Lung (tissue), 12 donors: Measurements from ENCODE around the gene TAOK1. TPM values are rescaled to one million over a fixed set of nuclear protein-coding genes. Genes with fewer than 3 reads are reported as not detected.

Experiments
- ATAC-seq: fragments of 200-7000 bp; cut with Tn5 transposase; one replicate; pipeline ENCODE4 v1.9.1; 2020; ENCODE audit warnings: moderate number of reproducible peaks; ENCODE audit not compliant: insufficient read depth, low FRiP score
- DNase-seq, 3 donors: peaks; one replicate each; pipeline ENCODE4 v3.0.0-alpha.2; 2013 to 2017
- H3K27ac ChIP-seq, 2 donors: one replicate each; pipeline ENCODE4 v1.5.1; 2013; ENCODE audit warnings: mild to moderate bottlenecking in 2 of 2, moderate library complexity in 2 of 2, control low read depth in 1 of 2, inconsistent platforms in 1 of 2, low read depth in 1 of 2, low read length in 1 of 2
- H3K27me3 ChIP-seq, 3 donors: one replicate each; pipeline ENCODE4 v1.5.1; 2013; ENCODE audit warnings: low read length in 2 of 3; ENCODE audit not compliant: control insufficient read depth in 3 of 3, insufficient read depth in 3 of 3
- H3K36me3 ChIP-seq, 4 donors: one replicate each; pipeline ENCODE4 v1.5.1; 2013; ENCODE audit warnings: low read length in 4 of 4, mild to moderate bottlenecking in 1 of 4, moderate library complexity in 1 of 4; ENCODE audit not compliant: control insufficient read depth in 4 of 4, insufficient read depth in 4 of 4
- H3K4me1 ChIP-seq, 5 donors: one replicate each; pipeline ENCODE4 v1.5.1; 2013; ENCODE audit warnings: low read length in 5 of 5, mild to moderate bottlenecking in 2 of 5, moderate library complexity in 1 of 5; ENCODE audit not compliant: control insufficient read depth in 5 of 5, insufficient read depth in 5 of 5
- H3K4me3 ChIP-seq: one replicate; pipeline ENCODE4 v1.5.1; 2013; ENCODE audit warnings: mild to moderate bottlenecking, control low read depth, moderate library complexity
- H3K9ac ChIP-seq, 2 donors: one replicate each; pipeline ENCODE4 v1.5.1; 2013; ENCODE audit warnings: low read length in 2 of 2, control low read depth in 1 of 2; ENCODE audit not compliant: insufficient read depth in 1 of 2
- H3K9me3 ChIP-seq, 4 donors: one replicate each; pipeline ENCODE4 v1.5.1; 2013; ENCODE audit warnings: low read length in 3 of 4, mild to moderate bottlenecking in 1 of 4, moderate library complexity in 1 of 4; ENCODE audit not compliant: control insufficient read depth in 4 of 4, insufficient read depth in 3 of 4
- WGBS, 2 donors: extraction: QIAGEN DNeasy Blood & Tissue Kit; methylation state at CpG; one replicate each; pipeline ENCODE4 v1.1.7; 2013; 5-methylcytosine and 5-hydroxymethylcytosine counted together
- polyA plus RNA-seq, 2 donors: library from polyadenylated mRNA; stranded (reverse); fragments of 200-250 nt; gene quantifications; one replicate each; pipeline ENCODE4 v1.2.1, GENCODE V29; 2013
- total RNA-seq, 2 donors: library from RNA; depleted of rRNA in 1 of 2; stranded (reverse); fragments of >200 nt in 1 of 2; gene quantifications; one replicate each; pipeline ENCODE4 v1.2.1, GENCODE V29; 2014 to 2021
- TF ChIP-seq, protein P1 (sequence below): IDR thresholded peaks from 2 replicates; pipeline ENCODE4 v1.5.1; 2012; ENCODE audit warnings: mild to moderate bottlenecking; ENCODE audit errors: control extremely low read depth, extremely low read depth
- donor health status: control.
- donor health status: control.
- donor health status: Bipolar disorder and iron deficiency.
- donor health status: healthy.
- donor health status: DM: yes; HTN: yes; CAD: no.

Gene TAOK1
- total and polyA plus RNA-seq, 4 donors, result 8.8 to 81.0 (median 37.3) TPM

DNA sequence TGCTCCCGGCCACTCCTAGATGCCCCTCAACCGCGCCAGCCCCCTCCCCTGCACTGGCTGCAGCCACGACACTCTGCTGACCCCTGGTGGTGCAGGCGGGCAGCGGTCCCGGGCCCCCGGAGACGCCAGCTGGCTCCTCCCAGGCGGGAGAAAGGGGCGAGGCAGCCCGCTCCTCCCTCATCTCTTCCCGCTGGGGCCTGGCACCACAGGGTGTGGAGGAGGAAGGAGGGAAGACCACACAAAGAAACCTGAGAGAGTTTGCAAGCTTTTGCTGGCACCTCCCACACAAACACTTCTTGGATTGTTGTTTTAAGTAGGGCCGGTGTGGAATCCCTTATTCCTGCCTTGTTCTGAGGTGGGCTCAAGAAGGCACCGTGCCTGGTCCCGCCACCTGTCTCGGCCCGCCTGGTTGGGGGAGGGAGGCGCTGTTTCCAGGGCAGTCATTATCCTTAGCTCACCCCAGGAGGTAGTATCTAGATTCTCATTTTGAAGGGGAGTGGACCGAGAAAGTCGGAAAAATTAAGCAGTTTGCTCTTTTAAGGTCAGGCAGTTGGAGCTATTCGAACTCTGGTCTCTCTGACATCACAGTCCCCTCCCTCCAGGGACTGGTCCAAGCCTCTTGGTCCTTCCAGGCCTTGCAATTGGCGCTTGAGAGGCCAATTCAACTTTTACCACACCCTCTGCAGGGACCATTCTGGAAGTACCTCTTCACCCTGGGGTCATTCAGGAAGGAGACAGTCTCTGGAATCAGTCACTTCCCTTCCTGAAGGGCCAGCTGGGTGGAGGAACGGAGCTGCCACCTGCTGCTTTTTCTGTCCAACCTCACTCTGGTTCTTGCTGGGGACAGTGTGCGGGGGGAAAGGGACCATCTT lies 201.8 kb downstream of the TAOK1 start:
- Histone ChIP-seq H3K27ac (peak overlapping the region in 1 of 2 donors; percentile 4), H3K36me3 (no peaks in the 10 kb centered on the region), H3K4me1 (peaks cover 10 to 68% (median 31%) of the 10 kb centered on the region in 5 donors), H3K27me3 (no peaks in the 10 kb centered on the region), H3K4me3 (no peak overlapping the region), H3K9ac (no peak overlapping the region), H3K9me3 (no peaks in the 10 kb centered on the region)
- WGBS, 2 donors, result 10 to 12% methylated on average over 25 of the region's 25 CpGs
- DNase-seq (peak; percentile 93 to 95 (median 95)), ATAC-seq (peak; percentile 70)
- TF ChIP-seq, protein P1, sequence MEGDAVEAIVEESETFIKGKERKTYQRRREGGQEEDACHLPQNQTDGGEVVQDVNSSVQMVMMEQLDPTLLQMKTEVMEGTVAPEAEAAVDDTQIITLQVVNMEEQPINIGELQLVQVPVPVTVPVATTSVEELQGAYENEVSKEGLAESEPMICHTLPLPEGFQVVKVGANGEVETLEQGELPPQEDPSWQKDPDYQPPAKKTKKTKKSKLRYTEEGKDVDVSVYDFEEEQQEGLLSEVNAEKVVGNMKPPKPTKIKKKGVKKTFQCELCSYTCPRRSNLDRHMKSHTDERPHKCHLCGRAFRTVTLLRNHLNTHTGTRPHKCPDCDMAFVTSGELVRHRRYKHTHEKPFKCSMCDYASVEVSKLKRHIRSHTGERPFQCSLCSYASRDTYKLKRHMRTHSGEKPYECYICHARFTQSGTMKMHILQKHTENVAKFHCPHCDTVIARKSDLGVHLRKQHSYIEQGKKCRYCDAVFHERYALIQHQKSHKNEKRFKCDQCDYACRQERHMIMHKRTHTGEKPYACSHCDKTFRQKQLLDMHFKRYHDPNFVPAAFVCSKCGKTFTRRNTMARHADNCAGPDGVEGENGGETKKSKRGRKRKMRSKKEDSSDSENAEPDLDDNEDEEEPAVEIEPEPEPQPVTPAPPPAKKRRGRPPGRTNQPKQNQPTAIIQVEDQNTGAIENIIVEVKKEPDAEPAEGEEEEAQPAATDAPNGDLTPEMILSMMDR, result peak; percentile 92

DNA sequence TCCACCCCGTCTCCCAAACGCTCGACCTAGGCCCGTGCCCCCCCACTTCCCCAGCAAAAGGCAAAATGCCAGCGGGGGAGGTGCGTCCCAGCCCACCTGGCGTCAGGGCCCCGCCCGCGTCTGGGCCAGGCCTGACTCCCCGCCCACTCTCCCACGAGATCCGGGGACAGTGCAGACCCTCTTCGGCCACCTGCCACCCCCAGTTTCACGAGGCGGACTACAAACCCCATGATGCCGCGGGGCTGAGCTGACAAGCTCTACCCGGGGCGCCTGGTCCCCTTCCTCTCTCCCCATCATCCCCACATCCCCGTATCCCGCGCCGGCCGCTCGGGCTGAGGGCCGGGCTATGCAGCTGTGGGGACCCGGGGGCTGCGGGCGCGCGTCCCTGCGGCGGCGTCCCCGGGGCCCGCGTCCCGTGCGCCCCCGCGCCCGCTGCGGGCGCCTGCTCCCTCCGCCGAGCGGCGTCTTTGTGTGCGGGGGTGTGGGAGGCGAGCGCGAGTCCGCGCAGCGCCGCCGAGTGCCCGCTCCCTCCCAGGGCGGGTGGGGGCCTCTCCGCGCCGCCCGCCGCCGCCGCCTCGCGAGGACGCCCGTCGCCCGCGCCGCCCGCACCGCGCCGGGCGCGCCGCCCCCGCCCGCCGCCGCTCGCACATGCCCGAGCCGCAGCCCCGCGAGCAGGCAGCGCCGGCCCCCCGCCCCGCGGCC lies 202.8 kb downstream of the TAOK1 start, which contains the start of gene ANKRD13B:
Gene ANKRD13B (plus strand): TSS at position 283 of the 702 bp plus-strand sequence. CDS start 490 bp downstream, outside the sequence.
- peak within 1 kb of the TSS in 1 of 2 donors; percentile 4 for H3K27ac ChIP-seq
- H3K27me3 ChIP-seq, result no peaks in the 10 kb centered on the region
- H3K9ac ChIP-seq, result no peak within 1 kb of the TSS
- H3K4me3 ChIP-seq, result peak within 1 kb of the TSS; percentile 77
- 0 to 1% methylated on average over 41 to 96 of the region's 96 CpGs for WGBS, 2 donors
- H3K9me3 ChIP-seq, result no peaks in the 10 kb centered on the region
- peaks cover 10 to 67% (median 25%) of the 10 kb centered on the region in 5 donors for H3K4me1 ChIP-seq
- no peak for ATAC-seq
- peak in 2 of 3 donors; percentile 45 to 61 for DNase-seq
- TF ChIP-seq, protein P1, result no peak
- no peaks in the 10 kb centered on the region for H3K36me3 ChIP-seq

DNA sequence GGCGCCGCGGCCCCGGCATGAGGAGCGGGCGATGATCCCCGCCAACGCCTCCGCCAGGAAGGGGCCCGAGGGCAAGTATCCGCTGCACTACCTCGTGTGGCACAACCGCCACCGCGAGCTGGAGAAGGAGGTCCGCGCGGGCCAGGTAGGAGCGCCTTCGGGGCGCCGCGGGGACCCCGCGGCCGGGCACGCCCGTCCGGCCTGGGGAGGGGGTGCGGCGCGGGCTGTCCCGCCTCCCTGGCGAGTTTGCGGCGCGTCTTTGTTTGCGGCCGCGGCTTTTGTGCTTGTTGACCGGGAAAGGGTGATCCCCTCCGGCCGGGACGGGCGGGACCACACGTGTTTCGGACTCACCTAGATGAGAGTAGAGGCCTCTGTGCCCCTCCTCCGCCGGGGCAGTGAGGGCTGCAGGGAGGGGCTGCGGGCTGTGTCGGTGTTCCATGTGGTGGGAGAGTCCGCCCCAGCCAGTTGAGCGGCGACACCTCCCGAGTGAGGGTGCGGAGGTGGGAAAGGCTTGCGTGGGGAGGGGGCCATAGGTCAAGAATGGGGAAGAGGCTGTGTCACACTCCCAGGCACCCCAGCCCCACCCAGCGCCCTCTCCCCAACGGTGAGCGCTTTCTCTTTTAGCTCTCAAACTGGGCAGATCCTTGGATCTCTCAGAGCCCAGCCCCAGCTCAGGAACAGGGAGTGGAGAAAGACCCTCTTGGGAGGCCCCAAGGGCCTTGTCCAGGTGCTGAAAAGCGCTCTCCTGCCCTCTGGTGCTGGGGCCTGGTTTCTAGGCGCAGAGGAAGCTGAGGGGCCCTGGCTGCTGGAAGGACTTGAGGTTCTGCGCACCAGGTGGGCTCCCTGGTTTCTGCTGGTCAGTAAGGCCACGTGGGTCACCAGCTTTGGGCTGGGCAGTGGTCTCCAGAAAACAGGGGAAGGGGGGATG lies 203.7 kb downstream of the TAOK1 start:
- Histone ChIP-seq H3K9ac (no peak overlapping the region), H3K27me3 (no peaks in the 10 kb centered on the region), H3K4me3 (peak overlapping the region; percentile 63), H3K4me1 (peaks cover 10 to 59% (median 22%) of the 10 kb centered on the region in 5 donors), H3K9me3 (no peaks in the 10 kb centered on the region), H3K36me3 (no peaks in the 10 kb centered on the region), H3K27ac (no peak overlapping the region)
- TF ChIP-seq, protein P1, result no peak
- ATAC-seq (no peak), DNase-seq (peak in 2 of 3 donors; percentile 37 to 45)
- WGBS, 2 donors, result 6 to 7% methylated on average over 51 to 64 of the region's 64 CpGs
